IMR-90 (cell line): ENCODE data around the gene CAST. TPM values are rescaled to one million over a fixed set of nuclear protein-coding genes. Genes with fewer than 3 reads are reported as not detected.

Experiments used
- ATAC-seq: fragments of 200-7000 bp; cut with Tn5 transposase; 2 replicates; pipeline ENCODE4 v1.9.1; 2020; ENCODE audit warnings: low read depth, mild to moderate bottlenecking, moderate library complexity
- BruUV-seq: library from RNA; stranded (reverse); fragments of 400-500 nt; replicated peaks from 2 replicates; lab custom pipeline; 2021; lab: Mats Ljungman, UMichigan
- CTCF ChIA-PET: fragments of 300-600 bp; formaldehyde crosslinking; extraction: SDS; loops from one replicate; lab custom pipeline; 2021; ENCODE audit warnings: antibody characterized with exemption; lab: Yijun Ruan, JAX
- POLR2A ChIA-PET: fragments of 300-600 bp; sonication (Branson Sonifier 250); formaldehyde crosslinking; loops from one replicate; lab custom pipeline; 2022; ENCODE audit warnings: antibody characterized with exemption; ENCODE audit not compliant: unreplicated experiment; lab: Charles Lee
- DNase-seq: peaks from one replicate; pipeline ENCODE4 v3.0.0; 2013
- H2AFZ ChIP-seq: replicated peaks from 2 replicates; pipeline ENCODE3; 2013; ENCODE audit warnings: low read length, mild to moderate bottlenecking; ENCODE audit not compliant: poor library complexity
- H2AK5ac ChIP-seq: 2 replicates; pipeline ENCODE4 v1.6.1; 2013; ENCODE audit warnings: low read depth, low read length, inconsistent platforms
- H2AK9ac ChIP-seq: replicated peaks from 2 replicates; pipeline ENCODE3; 2013; ENCODE audit warnings: mild to moderate bottlenecking, low read depth, low read length, moderate library complexity; ENCODE audit not compliant: poor library complexity
- H2BK120ac ChIP-seq: 2 replicates; pipeline ENCODE4 v1.6.1; 2013; ENCODE audit warnings: low read depth, low read length, inconsistent platforms
- H2BK15ac ChIP-seq: 3 replicates; pipeline ENCODE4 v1.6.1; 2013; ENCODE audit warnings: low read depth, low read length, inconsistent platforms
- H2BK20ac ChIP-seq: 2 replicates; pipeline ENCODE4 v1.6.1; 2013; ENCODE audit warnings: low read depth, mild to moderate bottlenecking, inconsistent platforms, low read length, moderate library complexity
- H2BK5ac ChIP-seq: 2 replicates; pipeline ENCODE4 v1.6.1; 2013; ENCODE audit warnings: mild to moderate bottlenecking, low read depth, low read length, inconsistent platforms; ENCODE audit not compliant: poor library complexity, severe bottlenecking
- H3K14ac ChIP-seq: replicated peaks from 2 replicates; pipeline ENCODE4 v1.6.1; 2013; ENCODE audit warnings: low read depth, low read length, inconsistent platforms
- H3K18ac ChIP-seq: 2 replicates; pipeline ENCODE4 v1.6.1; 2013; ENCODE audit warnings: low read depth, low read length, control low read depth
- H3K23ac ChIP-seq: 2 replicates; pipeline ENCODE4 v1.6.1; 2013; ENCODE audit warnings: low read depth, low read length, inconsistent platforms
- H3K27ac ChIP-seq: 2 replicates; pipeline ENCODE4 v1.5.1; 2013; ENCODE audit warnings: mild to moderate bottlenecking, control low read depth, low read length; ENCODE audit not compliant: insufficient read depth
- H3K27me3 ChIP-seq: 2 replicates; pipeline ENCODE4 v1.6.1; 2013; ENCODE audit warnings: low read length; ENCODE audit not compliant: control insufficient read depth, insufficient read depth
- H3K36me3 ChIP-seq: 2 replicates; pipeline ENCODE4 v1.6.1; 2013; ENCODE audit warnings: low read length, mixed read lengths; ENCODE audit not compliant: control insufficient read depth, insufficient read depth
- H3K4ac ChIP-seq: 2 replicates; pipeline ENCODE4 v1.6.1; 2013; ENCODE audit warnings: low read depth, low read length, inconsistent platforms
- H3K4me1 ChIP-seq: 2 replicates; pipeline ENCODE4 v1.6.1; 2013; ENCODE audit warnings: low read length, mixed read lengths; ENCODE audit not compliant: control insufficient read depth, insufficient read depth
- H3K4me2 ChIP-seq: 2 replicates; pipeline ENCODE4 v1.6.1; 2013; ENCODE audit warnings: low read depth, mild to moderate bottlenecking, control low read depth, low read length, moderate library complexity
- H3K4me3 ChIP-seq: 2 replicates; pipeline ENCODE4 v1.5.1; 2013; ENCODE audit warnings: low read depth, mild to moderate bottlenecking, control low read depth, low read length, moderate library complexity; ENCODE audit not compliant: insufficient read depth
- H3K56ac ChIP-seq: 2 replicates; pipeline ENCODE4 v1.6.1; 2013; ENCODE audit warnings: low read length, inconsistent platforms; ENCODE audit not compliant: insufficient read depth; ENCODE audit errors: extremely low read depth
- H3K79me1 ChIP-seq, 2 experiments: 2 replicates each; pipeline ENCODE4 v1.6.1; 2013; ENCODE audit warnings: low read length in 2 of 2, inconsistent platforms in 1 of 2, low read depth in 1 of 2
- H3K9ac ChIP-seq: 2 replicates; pipeline ENCODE4 v1.6.1; 2013; ENCODE audit warnings: low read depth, low read length, control low read depth
- H3K9me1 ChIP-seq: 2 replicates; pipeline ENCODE4 v1.6.1; 2013; ENCODE audit warnings: low read length, inconsistent platforms; ENCODE audit not compliant: insufficient read depth
- H3K9me3 ChIP-seq: 2 replicates; pipeline ENCODE4 v1.6.1; 2013; ENCODE audit warnings: low read length; ENCODE audit not compliant: control insufficient read depth, insufficient read depth
- H4K20me1 ChIP-seq: 2 replicates; pipeline ENCODE4 v1.6.1; 2013; ENCODE audit warnings: low read length, inconsistent platforms; ENCODE audit not compliant: insufficient read depth
- H4K5ac ChIP-seq: 2 replicates; pipeline ENCODE4 v1.6.1; 2013; ENCODE audit warnings: mild to moderate bottlenecking, low read depth, low read length, control low read depth
- H4K8ac ChIP-seq, 2 experiments: 2 replicates each; pipeline ENCODE4 v1.6.1; 2013; ENCODE audit warnings: low read depth in 2 of 2, low read length in 2 of 2, control low read depth in 1 of 2, inconsistent platforms in 1 of 2
- H4K91ac ChIP-seq: 2 replicates; pipeline ENCODE4 v1.6.1; 2013; ENCODE audit warnings: low read depth, low read length, inconsistent platforms; ENCODE audit not compliant: insufficient read depth
- BHLHE40 ChIP-seq: fragments of 150-350 bp; IDR thresholded peaks from 2 replicates; pipeline ENCODE4 v1.6.1; 2016; ENCODE audit warnings: mild to moderate bottlenecking, low read depth, low read length
- CHD1 ChIP-seq: IDR thresholded peaks from 2 replicates; pipeline ENCODE4 v1.6.1; 2012; ENCODE audit warnings: low read depth, low read length, improper control_type of control experiment
- ELK1 ChIP-seq: fragments of 150-350 bp; IDR thresholded peaks from 2 replicates; pipeline ENCODE4 v1.6.1; 2016; ENCODE audit warnings: low read depth, mild to moderate bottlenecking, low read length, moderate library complexity, borderline replicate concordance
- FOS ChIP-seq: fragments of 150-350 bp; IDR thresholded peaks from 2 replicates; pipeline ENCODE4 v1.6.1; 2016; ENCODE audit warnings: low read depth, low read length
- MXI1 ChIP-seq: IDR thresholded peaks from 2 replicates; pipeline ENCODE4 v1.6.1; 2012; ENCODE audit warnings: low read depth, mild to moderate bottlenecking, low read length, moderate library complexity, borderline replicate concordance
- NFE2L2 ChIP-seq: fragments of 150-350 bp; IDR thresholded peaks from 2 replicates; pipeline ENCODE4 v1.6.1; 2016; ENCODE audit warnings: low read depth, mild to moderate bottlenecking, low read length
- POLR2A ChIP-seq: IDR thresholded peaks from 2 replicates; pipeline ENCODE4 v1.6.1; 2012; ENCODE audit warnings: mild to moderate bottlenecking, low read depth, low read length
- RAD21 ChIP-seq: IDR thresholded peaks from 2 replicates; pipeline ENCODE4 v1.6.1; 2012; ENCODE audit warnings: low read length, improper control_type of control experiment
- RFX5 ChIP-seq: IDR thresholded peaks from 2 replicates; pipeline ENCODE4 v1.8.0; 2012; ENCODE audit warnings: low read depth, mild to moderate bottlenecking, low read length, moderate library complexity
- WGBS, 2 experiments: methylation state at CpG; one replicate each; pipeline versions ENCODE4 v1.1.5 to v1.1.7; 2013; ENCODE audit warnings: missing lambda C conversion rate in 2 of 2; ENCODE audit not compliant: insufficient read length in 1 of 2; ENCODE audit errors: extremely low coverage in 2 of 2; 5-methylcytosine and 5-hydroxymethylcytosine counted together
- dilution Hi-C: fragments of 300-500 bp; cut with HindIII; formaldehyde crosslinking; loops from one replicate; pipeline ENCODE4 v1.14.3; 2018; ENCODE audit warnings: low sequenced_read_pairs; ENCODE audit not compliant: unreplicated experiment
- in situ Hi-C: fragments of 300-500 bp; cut with MboI; formaldehyde crosslinking; loops from 3 replicates; pipeline ENCODE4 v1.14.3; 2019; ENCODE audit warnings: low sequenced_read_pairs, inconsistent platforms, mixed read lengths
- intact Hi-C: fragments of 100-400 bp; cut with micrococcal nuclease; formaldehyde crosslinking; loops from 2 replicates; pipeline ENCODE4 v1.10.0; 2022
- polyA plus RNA-seq, 3 experiments: library from polyadenylated mRNA; depleted of rRNA; stranded (reverse); fragments of >200 nt; gene quantifications; 2 replicates each; pipeline ENCODE4 v1.2.3, GENCODE V29; 2012; ENCODE audit warnings: low replicate concordance in 1 of 3
- total RNA-seq: library from RNA; depleted of rRNA; stranded (reverse); fragments of >200 nt; gene quantifications from 2 replicates; pipeline ENCODE4 v1.2.3, GENCODE V29; 2012

CAST gene
- total and polyA plus RNA-seq, 2 of the 4 experiments (the other 2 are of a cell fraction): 91.3 to 128 TPM

- in situ Hi-C loops (loop anchor here (10.0 kb wide), 1 partner anchor 69 kb away; no protein-coding TSS in a partner anchor), dilution Hi-C loops (no loop called here), intact Hi-C loops (loop anchor here (10.0 kb wide), 1 partner anchor 339 kb away; no protein-coding TSS in a partner anchor)
- no peak overlapping the region for H2BK5ac ChIP-seq
- H3K23ac ChIP-seq: no peak overlapping the region
- no peak overlapping the region for H4K5ac ChIP-seq
- no peak overlapping the region for H3K18ac ChIP-seq
- BruUV-seq: no TSS peak
- ChIA-PET POLR2A (no interaction called here), CTCF (interaction anchor here (0.6 to 1.2 kb wide), 3 partner anchors 18 to 69 kb away, joined by 3 to 4 read pairs (median 3); no protein-coding TSS in a partner anchor)
- H3K27me3 ChIP-seq: no peaks in the 10 kb centered on the region
- no peak overlapping the region for H2AK9ac ChIP-seq
- H2AFZ ChIP-seq: no peak overlapping the region
- no peak overlapping the region for H4K8ac ChIP-seq
- H3K56ac ChIP-seq: no peak overlapping the region
- H3K9ac ChIP-seq: no peak overlapping the region
- no CpG with 5 or more reads among the region's 1 CpG for WGBS, 2 experiments
- H2AK5ac ChIP-seq: no peak overlapping the region
- no peak overlapping the region for H4K91ac ChIP-seq
- H3K4me2 ChIP-seq: no peak overlapping the region
- H4K20me1 ChIP-seq: peaks cover 4% of the 10 kb centered on the region
- H2BK15ac ChIP-seq: no peak overlapping the region
- peaks cover 23 to 46% of the 10 kb centered on the region in 2 experiments; a peak in 3 of 4 replicates for H3K79me1 ChIP-seq
- H3K27ac ChIP-seq: no peak overlapping the region
- no peaks in the 10 kb centered on the region for H3K4me1 ChIP-seq
- DNase-seq (no peak), ATAC-seq (no peak)
- peaks cover 8% of the 10 kb centered on the region for H3K36me3 ChIP-seq
- H2BK120ac ChIP-seq: no peak overlapping the region
- H2BK20ac ChIP-seq: no peak overlapping the region
- H3K4me3 ChIP-seq: no peak overlapping the region
- TF ChIP-seq MXI1 (no peak), BHLHE40 (no peak), NFE2L2 (no peak), ELK1 (no peak), CHD1 (no peak), RFX5 (no peak), RAD21 (no peak), POLR2A (no peak), FOS (no peak)
- peaks cover 3% of the 10 kb centered on the region; the same call in 1 of the 2 replicates for H3K9me1 ChIP-seq
- no peak overlapping the region for H3K4ac ChIP-seq
- H3K9me3 ChIP-seq: no peaks in the 10 kb centered on the region
- no peak overlapping the region for H3K14ac ChIP-seq
Measured at GRCh38 chr5:96683392-96683791, 21.2 kb downstream of the CAST start.
